Epidermal melanocyte (primary cell): ENCODE results near the gene MYH7.
A peak's percentile ranks its signal among the peaks of the same experiment; 100 is the strongest.
"Not testable (repeated sequence)": the region's sequence is repeated elsewhere in the genome, so short reads cannot be mapped to it uniquely, and the experiment has no call there.

Source experiments
- DNase-seq: peaks from one replicate; pipeline ENCODE4 v3.0.0; 2011; ENCODE audit warnings: low spot score; ENCODE audit not compliant: insufficient read length

The MYH7 gene

GRCh38 chr14:23435543-23436326 lies at the start of gene MYH7:
Gene MYH7, minus strand, starts transcription at chr14:23435660. Its CDS starts 1,928 bp downstream, at chr14:23433732.
- no peak for DNase-seq

- no peak for DNase-seq
Measured at GRCh38 chr14:23483236-23483854, 47.9 kb upstream of the MYH7 start.

- DNase-seq = no peak
Measured at GRCh38 chr14:23482823-23483148, 47.3 kb upstream of the MYH7 start.

GRCh38 chr14:23481979-23482822 lies 46.7 kb upstream of the MYH7 start:
- no peak for DNase-seq

- no peak for DNase-seq
Measured at GRCh38 chr14:23481362-23481970, 46.0 kb upstream of the MYH7 start.

GRCh38 chr14:23478109-23478759 lies 42.8 kb upstream of the MYH7 start:
- DNase-seq = peak; percentile 34

- no peak for DNase-seq
Measured at GRCh38 chr14:23470947-23471346, 35.5 kb upstream of the MYH7 start.

GRCh38 chr14:23469906-23470403 lies 34.5 kb upstream of the MYH7 start:
- no peak for DNase-seq

GRCh38 chr14:23469127-23469905 lies 33.9 kb upstream of the MYH7 start, which contains the start of gene NGDN:
Gene NGDN, plus strand, starts transcription at chr14:23469703. Its CDS starts 13 bp downstream, at chr14:23469716.
- peak; percentile 97 for DNase-seq

- no peak for DNase-seq
Measured at GRCh38 chr14:23468704-23469126, 33.3 kb upstream of the MYH7 start.

GRCh38 chr14:23465261-23465660 lies 29.8 kb upstream of the MYH7 start:
- DNase-seq = no peak

- no peak for DNase-seq
Measured at GRCh38 chr14:23464700-23465099, 29.2 kb upstream of the MYH7 start.

GRCh38 chr14:23460960-23461359 lies 25.5 kb upstream of the MYH7 start:
- DNase-seq = no peak

GRCh38 chr14:23457587-23458445 lies 22.4 kb upstream of the MYH7 start:
- no peak for DNase-seq

GRCh38 chr14:23456883-23457586 lies 21.6 kb upstream of the MYH7 start:
- DNase-seq = not testable (repeated sequence)

GRCh38 chr14:23454445-23454856 lies 19.0 kb upstream of the MYH7 start:
- no peak for DNase-seq

GRCh38 chr14:23452237-23452636 lies 16.8 kb upstream of the MYH7 start:
- no peak for DNase-seq

GRCh38 chr14:23450379-23450778 lies 14.9 kb upstream of the MYH7 start:
- DNase-seq = no peak
